Tibial nerve (tissue), 3 donors: ENCODE measurements around the gene MAPK13.

Experiments
- CTCF ChIP-seq, 5 experiments: fragments of 200-600 bp in 3 of 5; fragments of 450-650 bp in 2 of 5; sonication (generic) in 3 of 5; IDR thresholded peaks; one replicate each; pipeline ENCODE4 v1.5.1; 2016 to 2019; ENCODE audit warnings: antibody characterized with exemption in 5 of 5, mild to moderate bottlenecking in 3 of 5, moderate library complexity in 2 of 5
- POLR2A ChIP-seq, 2 donors: fragments of 450-650 bp; IDR thresholded peaks; one replicate each; pipeline ENCODE4 v1.6.1; 2017; ENCODE audit warnings: antibody characterized with exemption in 2 of 2, mild to moderate bottlenecking in 2 of 2, moderate library complexity in 2 of 2

GRCh38 chr6:36147294-36147693, 17.0 kb downstream of the MAPK13 start:
- no peak for TF ChIP-seq CTCF (IDR thresholded peaks at IDR 0.05)
- TF ChIP-seq POLR2A (IDR thresholded peaks at IDR 0.05), result no peak
